A673 (cell line): ENCODE data around the gene PNMA1. TPM values are rescaled to one million over a fixed set of nuclear protein-coding genes. Genes with fewer than 3 reads are reported as not detected.

Experiments
- BruUV-seq: library from RNA; stranded (reverse); fragments of 400-500 nt; replicated peaks from 2 replicates; lab custom pipeline; 2021; lab: Mats Ljungman, UMichigan
- CTCF ChIA-PET: fragments of 300-600 bp; sonication (Branson Sonifier 250); formaldehyde crosslinking; loops from one replicate; lab custom pipeline; 2022; ENCODE audit warnings: antibody characterized with exemption; lab: Charles Lee
- POLR2A ChIA-PET: fragments of 300-600 bp; sonication (Branson Sonifier 250); formaldehyde crosslinking; loops from one replicate; lab custom pipeline; 2022; ENCODE audit warnings: antibody characterized with exemption; ENCODE audit not compliant: low non-redundant PET; lab: Charles Lee
- DNase-seq: peaks from one replicate; pipeline ENCODE4 v3.0.0-alpha.2; 2015; ENCODE audit warnings: low spot score
- H3K27ac ChIP-seq: fragments of 200-600 bp; sonication (generic); 2 replicates; pipeline ENCODE4 v1.5.1; 2016; ENCODE audit warnings: mixed run types, low read depth, mild to moderate bottlenecking, mixed read lengths, antibody characterized with exemption, low read length; ENCODE audit not compliant: poor library complexity, severe bottlenecking
- H3K27me3 ChIP-seq: fragments of 200-600 bp; sonication (generic); replicated peaks from 2 replicates; pipeline ENCODE4 v1.6.1; 2017; ENCODE audit warnings: mixed run types, low read depth, mild to moderate bottlenecking, mixed read lengths, antibody characterized with exemption, low read length; ENCODE audit not compliant: insufficient read depth, poor library complexity
- H3K36me3 ChIP-seq: fragments of 200-600 bp; sonication (generic); 2 replicates; pipeline ENCODE4 v1.6.1; 2016; ENCODE audit warnings: mixed run types, mild to moderate bottlenecking, mixed read lengths, antibody characterized with exemption, low read length; ENCODE audit not compliant: insufficient read depth, poor library complexity, severe bottlenecking
- H3K4me1 ChIP-seq: fragments of 200-600 bp; sonication (generic); 2 replicates; pipeline ENCODE4 v1.6.1; 2017; ENCODE audit warnings: mixed run types, mild to moderate bottlenecking, mixed read lengths, antibody characterized with exemption, low read length; ENCODE audit not compliant: insufficient read depth, poor library complexity, severe bottlenecking
- H3K4me3 ChIP-seq: fragments of 200-600 bp; sonication (generic); 2 replicates; pipeline ENCODE4 v1.5.1; 2016; ENCODE audit warnings: low read depth, mixed run types, mild to moderate bottlenecking, mixed read lengths, low read length; ENCODE audit not compliant: poor library complexity, severe bottlenecking
- H3K9me3 ChIP-seq: fragments of 200-600 bp; sonication (generic); 2 replicates; pipeline ENCODE4 v1.6.1; 2016; ENCODE audit warnings: mixed run types, low read depth, mild to moderate bottlenecking, mixed read lengths, antibody characterized with exemption, low read length; ENCODE audit not compliant: poor library complexity, severe bottlenecking
- EZH2 ChIP-seq: fragments of 200-600 bp; sonication (generic); IDR thresholded peaks from 2 replicates; pipeline ENCODE4 v1.6.1; 2017; ENCODE audit warnings: borderline replicate concordance, low read depth, mild to moderate bottlenecking, mixed read lengths, antibody characterized with exemption, low read length; ENCODE audit not compliant: poor library complexity, severe bottlenecking
- intact Hi-C: fragments of 100-400 bp; cut with micrococcal nuclease; formaldehyde crosslinking; loops from one replicate; pipeline ENCODE4 v1.10.0; 2022; ENCODE audit not compliant: unreplicated experiment
- total RNA-seq: library from RNA; stranded (reverse); gene quantifications from 2 replicates; pipeline ENCODE4 v1.2.3, GENCODE V29; 2021
- TF ChIP-seq, protein P1 (sequence below): fragments of 300-800, 200-600 bp; sonication (generic); conservative IDR thresholded peaks from 2 replicates; pipeline ENCODE4 v1.5.1; 2017; ENCODE audit warnings: low read depth, mild to moderate bottlenecking, antibody characterized with exemption, low read length, moderate library complexity, mixed read lengths

PNMA1 gene
- total RNA-seq, 1 experiment from 2014 or later: 51.4 TPM

DNA sequence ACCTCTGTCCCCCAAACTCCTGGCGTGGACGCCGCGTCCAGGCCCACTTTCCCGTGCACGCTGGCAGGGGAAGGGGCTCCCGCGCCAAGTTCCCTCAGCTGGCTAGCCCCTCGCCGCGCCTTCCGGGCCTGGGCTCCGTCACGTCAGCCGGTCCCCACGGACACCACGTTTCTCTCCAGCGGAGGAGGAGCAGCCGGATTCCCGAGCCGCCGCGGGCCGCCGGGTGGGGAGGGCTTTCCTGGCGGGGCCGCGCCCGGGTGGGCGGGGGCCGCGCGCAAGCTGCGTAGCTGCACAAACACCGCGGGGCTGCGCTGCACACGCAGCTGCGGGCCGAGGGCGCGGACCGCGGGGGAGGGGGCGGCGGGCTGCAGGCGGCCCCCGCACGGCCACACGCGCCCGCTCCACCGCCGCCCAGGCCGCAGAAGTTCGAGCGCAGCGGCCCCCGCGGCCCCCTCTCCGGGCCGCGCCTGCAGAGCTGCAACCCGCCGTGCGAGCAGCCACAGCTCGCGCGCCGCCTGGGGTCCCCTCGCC lies 45.1 kb upstream of the PNMA1 start:
- CTCF ChIA-PET: interaction anchor here (0.5 to 1.4 kb wide), 4 partner anchors 30 to 653 kb away, joined by 3 to 6 read pairs (median 6); no protein-coding TSS in a partner anchor
- Histone ChIP-seq H3K9me3 (no peaks in the 10 kb centered on the region), H3K27me3 (no peaks in the 10 kb centered on the region), H3K4me1 (peaks cover 57% of the 10 kb centered on the region), H3K36me3 (no peaks in the 10 kb centered on the region), H3K4me3 (peak overlapping the region; percentile 66), H3K27ac (peak overlapping the region; percentile 90)
- POLR2A ChIA-PET: interaction anchor here (0.6 kb wide), 1 partner anchor 9 kb away, joined by 3 read pairs; no protein-coding TSS in a partner anchor
- DNase-seq: peak; percentile 75
- no TSS peak for BruUV-seq
- intact Hi-C loops: no loop called here
- TF ChIP-seq, protein P1, sequence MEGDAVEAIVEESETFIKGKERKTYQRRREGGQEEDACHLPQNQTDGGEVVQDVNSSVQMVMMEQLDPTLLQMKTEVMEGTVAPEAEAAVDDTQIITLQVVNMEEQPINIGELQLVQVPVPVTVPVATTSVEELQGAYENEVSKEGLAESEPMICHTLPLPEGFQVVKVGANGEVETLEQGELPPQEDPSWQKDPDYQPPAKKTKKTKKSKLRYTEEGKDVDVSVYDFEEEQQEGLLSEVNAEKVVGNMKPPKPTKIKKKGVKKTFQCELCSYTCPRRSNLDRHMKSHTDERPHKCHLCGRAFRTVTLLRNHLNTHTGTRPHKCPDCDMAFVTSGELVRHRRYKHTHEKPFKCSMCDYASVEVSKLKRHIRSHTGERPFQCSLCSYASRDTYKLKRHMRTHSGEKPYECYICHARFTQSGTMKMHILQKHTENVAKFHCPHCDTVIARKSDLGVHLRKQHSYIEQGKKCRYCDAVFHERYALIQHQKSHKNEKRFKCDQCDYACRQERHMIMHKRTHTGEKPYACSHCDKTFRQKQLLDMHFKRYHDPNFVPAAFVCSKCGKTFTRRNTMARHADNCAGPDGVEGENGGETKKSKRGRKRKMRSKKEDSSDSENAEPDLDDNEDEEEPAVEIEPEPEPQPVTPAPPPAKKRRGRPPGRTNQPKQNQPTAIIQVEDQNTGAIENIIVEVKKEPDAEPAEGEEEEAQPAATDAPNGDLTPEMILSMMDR: no peak
- TF ChIP-seq EZH2: no peak

DNA sequence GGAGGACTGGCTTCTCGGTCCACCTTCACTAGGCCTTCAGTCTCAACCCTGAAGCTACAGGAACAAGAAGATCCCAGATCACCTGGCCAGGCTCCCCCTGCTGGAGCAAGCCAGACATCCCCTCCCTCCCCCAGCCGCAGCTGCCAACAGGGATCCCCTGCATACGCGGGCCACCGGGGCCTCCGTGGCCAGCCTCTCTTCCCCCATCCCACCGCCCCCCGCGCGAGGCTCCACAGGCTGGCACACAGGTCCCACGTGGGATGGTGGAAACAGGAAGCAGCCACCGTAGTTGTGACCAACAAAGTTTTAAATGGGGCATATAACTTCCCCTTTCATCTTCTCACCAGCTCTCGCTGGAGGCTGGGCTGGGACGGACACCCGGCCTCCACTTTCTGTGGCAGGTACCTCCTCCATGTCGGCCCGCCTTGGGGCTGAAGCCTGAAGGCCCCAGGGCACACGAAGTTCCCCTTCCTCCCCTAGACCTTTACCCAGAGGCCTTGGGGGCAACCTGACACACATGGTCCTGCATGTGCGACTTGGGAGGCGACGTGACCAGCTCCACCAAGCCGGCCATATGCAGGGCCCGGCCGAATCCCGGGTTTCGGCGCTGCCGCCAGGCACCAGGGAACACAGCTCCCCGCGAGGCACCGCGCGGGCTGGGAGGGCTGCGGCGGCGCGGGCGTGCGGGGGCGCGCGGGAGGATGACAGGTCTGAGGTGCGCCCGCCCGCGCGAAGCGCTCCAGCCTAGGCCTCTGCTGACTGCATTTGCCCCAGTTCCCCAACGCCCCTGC lies 44.4 kb upstream of the PNMA1 start:
- Histone ChIP-seq H3K27me3 (no peaks in the 10 kb centered on the region), H3K36me3 (no peaks in the 10 kb centered on the region), H3K27ac (peak overlapping the region; percentile 75), H3K4me3 (peak overlapping the region; percentile 66), H3K4me1 (peaks cover 63% of the 10 kb centered on the region), H3K9me3 (no peaks in the 10 kb centered on the region)
- intact Hi-C loops: no loop called here
- BruUV-seq: no TSS peak
- TF ChIP-seq, protein P1: peak; percentile 80
- no peak for TF ChIP-seq EZH2
- CTCF ChIA-PET: interaction anchor here (0.5 to 1.5 kb wide), 4 partner anchors 12 to 652 kb away, joined by 4 to 6 read pairs (median 6); no protein-coding TSS in a partner anchor
- POLR2A ChIA-PET: no interaction called here
- peak; percentile 78 for DNase-seq

DNA sequence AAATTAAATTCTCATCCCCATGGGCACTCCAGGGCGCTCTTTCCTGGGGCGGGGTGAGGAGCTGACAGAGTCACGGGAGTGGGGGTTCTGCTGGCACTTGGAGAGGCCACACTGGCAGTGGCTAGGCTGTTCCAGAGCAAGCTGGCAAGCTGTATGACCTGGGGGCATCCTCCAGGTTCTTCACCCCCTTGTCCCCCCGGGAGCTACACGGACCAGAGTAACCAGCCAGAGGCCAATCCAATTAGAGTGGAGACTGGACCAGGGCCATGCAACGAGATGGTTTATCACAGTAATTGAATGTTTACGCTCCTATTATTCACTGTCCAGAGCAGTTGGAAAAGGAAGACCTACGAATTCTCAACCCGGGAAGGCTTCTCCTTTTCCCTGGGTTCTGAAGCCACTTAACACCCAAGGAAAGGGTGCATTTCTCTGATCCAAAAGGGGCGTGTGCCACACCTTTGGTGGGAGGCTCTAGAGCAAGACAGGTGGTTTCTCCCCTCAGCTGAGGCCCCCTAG lies 43.8 kb upstream of the PNMA1 start:
- H3K4me3 ChIP-seq: peak overlapping the region; percentile 66
- POLR2A ChIA-PET: interaction anchor here (0.5 to 0.6 kb wide), 2 partner anchors 64 to 114 kb away, joined by 3 read pairs; no protein-coding TSS in a partner anchor
- no peak for TF ChIP-seq EZH2
- TF ChIP-seq, protein P1: no peak
- no peaks in the 10 kb centered on the region for H3K9me3 ChIP-seq
- H3K36me3 ChIP-seq: no peaks in the 10 kb centered on the region
- no peak for DNase-seq
- peaks cover 70% of the 10 kb centered on the region for H3K4me1 ChIP-seq
- CTCF ChIA-PET: interaction anchor here (0.8 to 1.5 kb wide), 3 partner anchors 11 to 33 kb away, joined by 3 to 5 read pairs (median 4); no protein-coding TSS in a partner anchor
- H3K27me3 ChIP-seq: no peaks in the 10 kb centered on the region
- peak overlapping the region; percentile 75 for H3K27ac ChIP-seq
- intact Hi-C loops: no loop called here
- TSS peak; percentile 27 for BruUV-seq
